ENCODE measurements around the gene FAM193B. TPM values are rescaled to one million over a fixed set of nuclear protein-coding genes. Genes with fewer than 3 reads are reported as not detected.
A peak's percentile ranks its signal among the peaks of the same experiment; 100 is the strongest.
"Not testable (repeated sequence)": the region's sequence is repeated elsewhere in the genome, so short reads cannot be mapped to it uniquely, and the experiment has no call there.

The FAM193B gene
- total RNA-seq, 2 experiments from 2014 or later, result 47.2 to 52.9 TPM

DNA sequence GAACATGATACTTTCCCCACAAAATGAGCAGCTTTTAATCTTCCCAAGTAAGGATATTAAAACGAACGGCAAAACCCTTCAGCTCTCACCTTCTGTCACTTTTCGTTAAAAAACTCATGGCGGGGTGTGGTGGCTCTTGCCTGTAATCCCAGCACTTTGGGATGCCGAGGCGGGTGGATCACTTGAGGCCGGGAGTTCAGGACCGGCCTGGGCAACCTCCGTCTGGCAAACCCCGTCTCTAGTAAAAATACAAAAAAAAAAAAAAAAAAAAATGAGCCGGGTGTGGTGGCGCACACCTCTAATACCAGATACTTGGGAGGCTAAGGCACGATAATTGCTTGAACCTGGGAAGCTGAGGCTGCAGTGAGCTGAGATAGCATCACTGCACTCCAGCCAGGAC is 38.5 kb upstream of the FAM193B start:
- H3K4me3 Mint-ChIP-seq, result peak overlapping the region; percentile 94
- no peak for DNase-seq
- no peaks in the 10 kb centered on the region for H3K9me3 Mint-ChIP-seq
- H3K4me1 Mint-ChIP-seq, result peaks cover 22% of the 10 kb centered on the region
- H3K27ac Mint-ChIP-seq, result peak overlapping the region; percentile 95
- H3K27me3 Mint-ChIP-seq, result peaks cover 21% of the 10 kb centered on the region
- peaks cover 36% of the 10 kb centered on the region for H3K36me3 Mint-ChIP-seq

DNA sequence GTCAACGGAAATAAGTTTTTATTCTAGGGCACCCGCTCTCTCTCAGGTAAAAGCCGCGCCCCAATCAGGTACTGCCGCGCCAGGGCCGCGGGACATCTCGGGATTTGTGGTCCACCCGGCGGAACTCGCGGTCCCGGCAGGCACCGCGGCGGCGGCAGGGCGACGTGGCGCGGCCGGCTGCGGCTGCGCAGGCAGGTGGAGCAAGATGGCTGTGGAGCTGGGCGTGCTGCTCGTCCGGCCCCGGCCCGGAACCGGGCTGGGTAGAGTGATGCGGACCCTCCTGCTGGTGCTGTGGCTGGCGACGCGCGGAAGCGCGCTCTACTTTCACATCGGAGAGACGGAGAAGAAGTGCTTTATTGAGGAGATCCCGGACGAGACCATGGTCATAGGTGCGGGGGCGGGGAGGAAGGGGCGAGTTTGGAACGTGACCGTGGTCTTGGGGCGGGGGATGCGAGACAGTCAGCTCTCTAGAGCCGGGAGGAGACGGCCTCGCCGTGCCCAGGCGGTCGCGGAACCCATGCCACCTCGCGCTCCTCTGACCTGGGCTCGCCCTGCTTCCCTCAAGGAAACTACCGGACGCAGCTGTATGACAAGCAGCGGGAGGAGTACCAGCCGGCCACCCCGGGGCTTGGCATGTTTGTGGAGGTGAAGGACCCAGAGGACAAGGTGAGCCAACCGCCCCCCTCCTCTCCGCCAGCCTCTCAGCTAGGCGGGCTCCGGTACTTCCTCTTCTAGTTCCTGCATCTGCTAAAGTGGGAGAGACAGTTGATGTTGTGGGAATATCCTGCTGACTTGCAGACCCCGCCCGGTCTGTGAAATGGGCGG is 37.9 kb upstream of the FAM193B start, which contains the start of gene TMED9:
TMED9 (plus strand) TSS at position 194 of the 825 bp plus-strand sequence; CDS start at position 206, 12 bp downstream.
- DNase-seq, result peak; percentile 93
- H3K27ac Mint-ChIP-seq, result peak within 1 kb of the TSS; percentile 95
- peak within 1 kb of the TSS; percentile 94 for H3K4me3 Mint-ChIP-seq

DNA sequence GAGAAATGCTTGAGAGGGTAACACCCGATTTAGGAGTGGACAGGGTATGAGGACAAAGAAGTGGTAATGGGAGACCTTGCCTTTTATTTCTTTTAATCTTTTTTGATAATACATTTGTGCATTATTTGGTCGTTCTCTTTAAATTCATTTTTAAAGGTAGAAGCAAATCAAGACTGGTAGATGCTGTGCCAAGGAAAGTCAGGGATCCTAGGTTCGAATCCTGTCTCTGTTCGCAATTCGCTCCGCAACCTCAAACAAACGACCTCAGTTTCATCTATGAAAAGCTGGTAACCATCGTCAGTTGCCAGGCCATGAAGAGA is 37.3 kb upstream of the FAM193B start:
- H3K4me3 Mint-ChIP-seq, result peak overlapping the region; percentile 94
- DNase-seq, result no peak
- H3K27me3 Mint-ChIP-seq, result peaks cover 21% of the 10 kb centered on the region
- no peaks in the 10 kb centered on the region for H3K9me3 Mint-ChIP-seq
- H3K27ac Mint-ChIP-seq, result peak overlapping the region; percentile 13
- peaks cover 28% of the 10 kb centered on the region for H3K36me3 Mint-ChIP-seq
- peaks cover 20% of the 10 kb centered on the region for H3K4me1 Mint-ChIP-seq

More for the DNA sequence above, 37.9 kb upstream of the FAM193B start, which contains the start of gene TMED9:
- Mint-ChIP-seq H3K36me3 (peaks cover 33% of the 10 kb centered on the region), H3K27me3 (peaks cover 21% of the 10 kb centered on the region), H3K9me3 (no peaks in the 10 kb centered on the region), H3K4me1 (peaks cover 20% of the 10 kb centered on the region)

DNA sequence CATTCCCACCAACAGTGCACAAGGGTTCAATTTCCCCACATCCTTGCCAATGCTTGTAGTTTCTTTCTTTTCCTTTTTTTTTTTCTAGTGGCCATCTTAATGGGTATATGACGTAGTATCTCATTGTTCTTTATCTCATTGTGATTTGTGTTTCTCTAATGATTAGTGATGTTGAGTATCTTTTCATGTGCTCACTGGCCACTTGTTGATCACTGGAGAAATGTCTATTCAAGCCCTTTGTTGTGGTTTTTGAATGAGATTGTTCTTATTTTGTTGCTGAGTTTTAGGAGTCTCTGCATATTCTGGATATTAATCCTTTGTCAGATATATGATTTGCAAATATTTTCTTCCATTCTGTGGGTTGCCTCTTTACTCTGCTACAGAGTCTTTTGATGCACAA is 36.0 kb upstream of the FAM193B start:
- no peaks in the 10 kb centered on the region for H3K9me3 Mint-ChIP-seq
- H3K36me3 Mint-ChIP-seq, result peaks cover 17% of the 10 kb centered on the region
- no peak overlapping the region for H3K27ac Mint-ChIP-seq
- H3K27me3 Mint-ChIP-seq, result peaks cover 24% of the 10 kb centered on the region
- peaks cover 18% of the 10 kb centered on the region for H3K4me1 Mint-ChIP-seq
- no peak for DNase-seq
- no peak overlapping the region for H3K4me3 Mint-ChIP-seq

DNA sequence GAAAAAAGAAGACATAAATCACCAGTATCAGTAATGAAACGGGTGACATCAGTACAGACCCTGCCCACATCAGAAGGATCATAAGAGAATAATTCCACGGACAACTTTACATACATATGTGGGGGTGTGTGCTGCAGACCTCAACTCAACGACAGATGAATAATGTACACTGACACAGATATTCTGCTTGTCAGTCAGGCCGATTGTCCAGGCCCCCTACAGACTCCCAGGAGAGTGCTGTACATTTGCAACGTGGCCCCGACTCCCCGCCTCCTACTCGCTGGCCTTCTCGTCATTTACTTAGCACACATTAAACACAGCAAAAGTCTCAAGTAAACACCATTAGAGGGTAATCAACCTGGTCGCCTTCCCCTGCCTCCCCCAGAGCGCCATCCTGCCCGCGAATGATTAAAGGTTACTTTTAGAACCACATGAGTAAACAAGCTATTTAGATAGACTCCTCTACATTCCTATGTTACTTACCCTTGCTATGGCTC is 34.1 kb upstream of the FAM193B start:
- Mint-ChIP-seq H3K4me1 (peaks cover 12% of the 10 kb centered on the region), H3K4me3 (no peak overlapping the region), H3K9me3 (no peaks in the 10 kb centered on the region), H3K27ac (no peak overlapping the region), H3K36me3 (peaks cover 11% of the 10 kb centered on the region), H3K27me3 (peaks cover 25% of the 10 kb centered on the region)
- no peak for DNase-seq

DNA sequence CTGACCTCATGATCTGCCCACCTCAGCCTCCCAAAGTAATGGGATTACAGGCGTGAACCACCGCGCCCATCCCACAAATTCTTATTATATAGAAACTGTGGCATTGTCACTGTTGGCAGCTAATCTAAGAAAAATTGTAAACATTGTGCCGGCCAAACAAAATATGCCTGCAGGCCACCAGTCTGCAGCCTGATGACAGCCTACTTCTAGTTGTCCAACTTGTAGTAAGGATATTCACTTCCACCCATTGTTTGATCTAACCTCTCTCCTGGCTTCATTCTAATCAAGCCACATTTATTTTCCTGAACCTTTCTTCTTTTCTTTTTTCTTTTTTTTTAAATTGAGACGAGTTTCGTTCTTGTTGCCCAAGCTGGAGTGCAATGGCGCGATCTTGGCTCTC is 24.0 kb upstream of the FAM193B start:
- H3K27me3 Mint-ChIP-seq, result no peaks in the 10 kb centered on the region
- no peaks in the 10 kb centered on the region for H3K4me1 Mint-ChIP-seq
- H3K4me3 Mint-ChIP-seq, result no peak overlapping the region
- no peaks in the 10 kb centered on the region for H3K36me3 Mint-ChIP-seq
- H3K9me3 Mint-ChIP-seq, result no peaks in the 10 kb centered on the region
- H3K27ac Mint-ChIP-seq, result no peak overlapping the region
- DNase-seq, result no peak

DNA sequence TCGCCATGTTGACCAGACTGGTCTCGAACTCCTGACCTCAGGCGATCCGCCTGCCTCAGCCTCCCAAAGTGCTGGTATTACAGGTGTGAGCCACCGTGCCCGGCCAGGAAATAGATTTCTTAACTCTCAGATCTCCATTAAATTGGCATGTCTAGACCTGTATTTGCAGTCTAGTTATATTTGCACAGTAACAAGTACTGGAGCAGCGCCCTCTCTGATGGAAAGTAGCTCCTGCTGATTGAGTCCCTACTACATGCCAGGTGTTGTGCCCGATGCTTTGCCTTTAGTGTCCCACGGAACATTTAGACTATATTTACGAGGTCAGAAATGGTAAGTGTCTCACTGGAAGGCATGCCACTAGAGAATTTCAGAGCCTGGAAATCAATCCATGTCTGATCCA is 21.8 kb upstream of the FAM193B start:
- H3K27ac Mint-ChIP-seq, result no peak overlapping the region
- H3K4me1 Mint-ChIP-seq, result no peaks in the 10 kb centered on the region
- no peaks in the 10 kb centered on the region for H3K9me3 Mint-ChIP-seq
- H3K36me3 Mint-ChIP-seq, result no peaks in the 10 kb centered on the region
- H3K27me3 Mint-ChIP-seq, result no peaks in the 10 kb centered on the region
- no peak overlapping the region for H3K4me3 Mint-ChIP-seq
- DNase-seq, result no peak

DNA sequence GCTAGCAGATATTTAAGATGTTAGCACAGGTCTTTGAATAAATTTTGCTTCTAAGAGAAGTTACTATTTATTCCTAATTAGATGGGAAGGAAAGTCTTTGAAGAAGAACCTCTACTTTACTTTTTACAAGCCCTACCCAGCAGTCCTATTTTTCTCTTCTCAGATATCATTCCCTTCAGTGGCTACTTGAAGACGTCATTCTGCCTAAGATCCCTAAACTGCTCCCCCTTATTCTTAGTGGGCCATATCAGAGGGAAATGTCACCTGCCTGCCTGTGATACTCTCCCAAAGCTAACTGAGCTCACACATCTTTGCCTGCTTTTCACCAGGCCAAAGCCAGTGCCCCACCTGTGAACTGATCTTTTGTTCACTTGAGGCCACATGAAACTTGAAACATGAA is 21.1 kb upstream of the FAM193B start:
- Mint-ChIP-seq H3K9me3 (no peaks in the 10 kb centered on the region), H3K36me3 (no peaks in the 10 kb centered on the region), H3K4me3 (no peak overlapping the region), H3K27me3 (no peaks in the 10 kb centered on the region), H3K4me1 (no peaks in the 10 kb centered on the region), H3K27ac (no peak overlapping the region)
- no peak for DNase-seq

DNA sequence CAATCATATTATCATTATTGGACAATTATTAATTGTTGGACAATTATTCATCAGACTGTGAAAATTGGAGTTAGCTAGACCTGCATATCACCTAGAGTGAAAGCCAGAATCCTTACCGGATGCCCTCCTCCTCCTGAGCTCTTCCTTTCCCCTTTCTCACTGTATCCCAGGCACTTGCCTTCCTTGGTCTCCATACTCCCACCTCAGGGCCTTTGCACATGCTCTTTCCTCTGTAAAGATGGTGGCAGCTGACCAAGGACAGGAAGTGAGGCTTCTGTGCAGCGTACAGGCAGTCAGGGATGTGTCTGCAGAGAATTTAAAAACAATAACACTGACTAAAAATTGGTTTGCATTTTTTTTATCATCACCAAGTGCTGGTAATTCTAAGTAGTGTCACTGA is 15.5 kb upstream of the FAM193B start:
- H3K27me3 Mint-ChIP-seq, result peaks cover 4% of the 10 kb centered on the region
- no peak for DNase-seq
- H3K4me1 Mint-ChIP-seq, result no peaks in the 10 kb centered on the region
- no peak overlapping the region for H3K4me3 Mint-ChIP-seq
- H3K27ac Mint-ChIP-seq, result no peak overlapping the region
- no peaks in the 10 kb centered on the region for H3K9me3 Mint-ChIP-seq
- H3K36me3 Mint-ChIP-seq, result no peaks in the 10 kb centered on the region

DNA sequence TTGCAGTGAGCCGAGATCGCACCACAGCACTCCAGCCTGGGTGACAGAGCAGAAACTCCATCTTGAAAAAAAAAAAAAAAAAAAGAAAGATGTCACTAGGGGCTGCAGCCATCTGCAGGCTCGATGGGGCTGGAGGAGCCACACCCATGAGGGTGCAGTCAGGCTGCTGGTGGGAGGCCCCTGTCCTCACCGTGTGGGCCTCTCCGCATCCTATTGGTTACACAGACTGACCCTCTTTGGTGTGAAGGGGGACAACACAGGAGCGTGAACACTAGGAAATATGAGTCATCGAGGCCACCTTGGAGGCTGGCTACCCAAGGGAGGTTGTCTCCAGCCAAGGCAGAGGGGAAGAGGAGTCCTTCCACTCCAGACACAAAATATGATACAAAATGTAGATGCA is 14.0 kb upstream of the FAM193B start:
- DNase-seq, result no peak
- Mint-ChIP-seq H3K9me3 (no peaks in the 10 kb centered on the region), H3K27me3 (peaks cover 4% of the 10 kb centered on the region), H3K4me1 (no peaks in the 10 kb centered on the region), H3K36me3 (no peaks in the 10 kb centered on the region), H3K4me3 (no peak overlapping the region), H3K27ac (no peak overlapping the region)

DNA sequence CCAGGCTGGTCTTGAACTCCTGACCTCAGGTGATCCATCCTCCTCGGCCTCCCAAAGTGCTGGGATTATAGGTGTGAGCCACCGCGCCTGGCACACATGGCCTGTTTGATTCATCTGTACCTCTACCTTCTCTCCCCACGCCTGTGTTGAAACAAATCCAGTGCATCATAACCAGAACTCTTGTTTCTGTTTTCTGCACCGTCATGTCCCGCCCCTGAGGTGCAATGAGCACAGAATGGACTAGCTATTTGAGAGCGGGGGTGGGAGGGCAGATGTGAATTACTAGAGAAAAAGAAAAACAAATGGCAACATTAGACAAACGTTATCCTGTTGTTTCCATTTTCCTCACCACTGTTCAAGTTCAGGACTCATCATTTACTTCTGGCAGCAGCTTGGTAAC is 10.7 kb upstream of the FAM193B start:
- Mint-ChIP-seq H3K27ac (no peak overlapping the region), H3K4me3 (no peak overlapping the region), H3K9me3 (no peaks in the 10 kb centered on the region), H3K27me3 (peaks cover 4% of the 10 kb centered on the region), H3K36me3 (no peaks in the 10 kb centered on the region), H3K4me1 (no peaks in the 10 kb centered on the region)
- no peak for DNase-seq

DNA sequence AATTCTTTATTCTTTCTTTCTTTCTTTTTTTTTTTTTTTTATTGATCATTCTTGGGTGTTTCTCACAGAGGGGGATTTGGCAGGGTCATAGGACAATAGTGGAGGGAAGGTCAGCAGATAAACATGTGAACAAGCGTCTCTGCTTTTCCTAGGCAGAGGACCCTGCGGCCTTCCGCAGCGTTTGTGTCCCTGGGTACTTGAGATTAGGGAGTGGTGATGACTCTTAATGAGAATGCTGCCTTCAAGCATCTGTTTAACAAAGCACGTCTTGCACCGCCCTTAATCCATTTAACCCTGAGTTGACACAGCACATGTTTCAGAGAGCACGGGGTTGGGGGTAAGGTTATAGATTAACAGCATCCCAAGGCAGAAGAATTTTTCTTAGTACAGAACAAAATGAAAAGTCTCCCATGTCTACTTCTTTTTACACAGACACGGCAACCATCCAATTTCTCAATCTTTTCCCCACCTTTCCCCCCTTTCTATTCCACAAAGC is 5.1 kb upstream of the FAM193B start:
- H3K9me3 Mint-ChIP-seq, H3K27me3 Mint-ChIP-seq, H3K27ac Mint-ChIP-seq, H3K4me1 Mint-ChIP-seq, H3K4me3 Mint-ChIP-seq, H3K36me3 Mint-ChIP-seq, DNase-seq: not testable (repeated sequence)

DNA sequence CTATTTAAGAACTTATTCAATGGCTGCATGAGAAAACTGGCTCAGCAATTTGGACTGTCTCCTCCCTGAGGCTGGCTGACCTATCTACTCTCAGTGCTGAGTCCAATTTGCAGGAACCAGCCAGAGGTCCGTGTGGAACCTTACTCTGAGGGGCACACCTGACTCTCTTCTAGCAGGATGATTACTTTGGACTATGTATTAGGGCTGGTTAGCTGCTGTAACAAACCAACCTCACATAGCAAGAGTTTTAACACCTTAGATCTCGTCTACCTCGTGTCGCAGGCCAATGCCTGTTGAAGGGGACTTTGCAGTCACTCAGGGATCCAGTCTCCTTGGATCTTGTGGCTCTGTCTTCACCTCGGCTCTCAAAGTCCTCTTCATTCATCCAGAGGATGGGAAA is 3.4 kb upstream of the FAM193B start:
- H3K36me3 Mint-ChIP-seq, result peaks cover under 1% of the 10 kb centered on the region
- no peak for DNase-seq
- no peaks in the 10 kb centered on the region for H3K27me3 Mint-ChIP-seq
- H3K4me3 Mint-ChIP-seq, result no peak overlapping the region
- H3K4me1 Mint-ChIP-seq, result peaks cover 16% of the 10 kb centered on the region
- no peaks in the 10 kb centered on the region for H3K9me3 Mint-ChIP-seq
- H3K27ac Mint-ChIP-seq, result no peak overlapping the region

DNA sequence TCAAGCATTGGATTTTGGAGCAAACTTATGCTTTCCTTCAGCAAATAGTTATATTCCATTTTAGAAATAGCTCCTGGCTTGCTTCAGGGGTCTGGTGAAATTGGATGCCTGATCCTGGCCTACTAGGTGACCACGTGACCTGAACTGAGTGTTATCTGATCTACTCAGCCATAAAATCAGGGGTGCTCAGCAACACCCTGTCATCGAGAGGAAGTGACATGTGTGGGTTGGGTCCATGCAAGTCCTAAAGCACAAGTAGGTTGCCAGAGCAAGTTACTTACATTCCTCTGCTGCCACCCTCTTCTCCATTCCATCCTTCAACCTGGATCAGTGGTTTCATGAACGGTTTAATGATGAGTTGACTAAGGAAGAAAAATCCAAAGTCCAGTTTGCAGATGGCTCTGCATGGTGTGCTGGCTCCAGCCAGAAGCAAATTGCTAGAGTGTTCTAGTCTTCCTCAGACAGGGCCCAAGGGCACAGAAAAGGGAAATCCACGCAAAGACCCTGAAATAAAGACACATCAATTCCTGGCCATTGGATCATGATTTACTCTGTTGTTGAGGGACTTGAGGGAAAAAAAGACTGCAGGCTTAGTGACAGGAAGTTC is 2.8 kb upstream of the FAM193B start:
- Mint-ChIP-seq H3K36me3 (peaks cover 7% of the 10 kb centered on the region), H3K9me3 (no peaks in the 10 kb centered on the region), H3K4me1 (peaks cover 20% of the 10 kb centered on the region), H3K27me3 (no peaks in the 10 kb centered on the region), H3K27ac (no peak overlapping the region), H3K4me3 (no peak overlapping the region)
- DNase-seq, result no peak

DNA sequence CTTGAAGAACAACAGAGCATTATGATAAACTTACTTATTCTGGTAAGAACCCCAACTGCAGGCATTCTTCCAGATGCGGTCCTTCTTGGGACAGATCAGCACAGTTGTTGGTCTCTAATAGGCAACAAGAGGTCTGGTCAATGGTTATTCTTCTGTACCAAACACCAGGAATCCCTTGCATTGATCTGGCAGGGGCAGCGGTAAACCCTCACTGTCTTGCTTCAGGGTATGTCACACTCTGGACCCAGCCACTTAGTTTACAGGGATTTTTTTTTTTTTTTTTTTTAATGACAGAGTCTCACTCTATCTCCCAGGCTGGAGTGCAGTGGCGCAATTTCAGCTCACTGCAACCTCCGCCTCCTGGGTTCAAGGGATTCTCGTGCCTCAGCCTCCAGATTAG is 1.3 kb upstream of the FAM193B start:
- Mint-ChIP-seq H3K9me3 (no peaks in the 10 kb centered on the region), H3K4me1 (peaks cover 26% of the 10 kb centered on the region), H3K36me3 (peaks cover 10% of the 10 kb centered on the region), H3K27ac (no peak overlapping the region), H3K4me3 (no peak overlapping the region), H3K27me3 (no peaks in the 10 kb centered on the region)
- DNase-seq, result no peak

DNA sequence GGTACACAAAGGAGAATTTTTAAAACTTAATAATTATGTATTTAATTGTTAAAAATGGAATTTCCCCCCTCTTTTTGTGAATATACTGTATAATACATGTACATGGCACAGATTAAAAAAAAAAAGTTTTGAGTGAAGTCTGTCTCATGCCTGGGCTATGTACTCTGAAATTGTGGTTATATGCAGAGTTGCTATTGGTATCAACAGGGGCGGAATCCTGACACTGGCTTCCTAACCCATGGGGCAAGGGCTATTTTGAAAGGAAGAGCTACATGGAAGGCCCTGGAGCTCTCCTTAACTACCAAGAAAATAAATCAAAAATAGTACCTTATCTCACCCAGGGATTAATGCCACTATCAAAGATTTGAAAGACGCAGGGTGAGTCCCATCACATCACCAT is 865 bp upstream of the FAM193B start:
- Mint-ChIP-seq H3K27me3 (no peaks in the 10 kb centered on the region), H3K4me3 (peak overlapping the region; percentile 78), H3K36me3 (peaks cover 10% of the 10 kb centered on the region), H3K4me1 (peaks cover 27% of the 10 kb centered on the region), H3K27ac (no peak overlapping the region), H3K9me3 (no peaks in the 10 kb centered on the region)
- DNase-seq, result no peak
